Measurements from ENCODE around the gene RGS13.

DNA sequence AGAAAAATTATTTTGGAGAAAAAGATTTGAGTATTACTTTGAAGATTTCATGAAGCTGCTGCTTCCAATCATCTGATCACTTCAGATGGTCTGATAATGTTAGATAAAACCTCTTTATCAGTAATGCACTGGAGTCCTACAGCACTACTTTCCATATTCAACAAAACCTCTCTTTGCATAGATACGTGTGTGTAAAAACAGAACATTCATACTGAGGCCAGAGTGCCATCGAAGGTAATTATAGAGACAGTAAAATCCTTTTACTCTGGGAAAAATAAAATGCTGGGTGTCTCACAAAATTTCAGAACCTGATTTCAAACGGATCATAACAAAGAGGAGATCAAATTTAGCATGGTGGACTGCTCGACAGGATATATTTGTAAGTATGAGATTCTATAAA lies at the start of gene RGS13:
- TF ChIP-seq, protein P1, sequence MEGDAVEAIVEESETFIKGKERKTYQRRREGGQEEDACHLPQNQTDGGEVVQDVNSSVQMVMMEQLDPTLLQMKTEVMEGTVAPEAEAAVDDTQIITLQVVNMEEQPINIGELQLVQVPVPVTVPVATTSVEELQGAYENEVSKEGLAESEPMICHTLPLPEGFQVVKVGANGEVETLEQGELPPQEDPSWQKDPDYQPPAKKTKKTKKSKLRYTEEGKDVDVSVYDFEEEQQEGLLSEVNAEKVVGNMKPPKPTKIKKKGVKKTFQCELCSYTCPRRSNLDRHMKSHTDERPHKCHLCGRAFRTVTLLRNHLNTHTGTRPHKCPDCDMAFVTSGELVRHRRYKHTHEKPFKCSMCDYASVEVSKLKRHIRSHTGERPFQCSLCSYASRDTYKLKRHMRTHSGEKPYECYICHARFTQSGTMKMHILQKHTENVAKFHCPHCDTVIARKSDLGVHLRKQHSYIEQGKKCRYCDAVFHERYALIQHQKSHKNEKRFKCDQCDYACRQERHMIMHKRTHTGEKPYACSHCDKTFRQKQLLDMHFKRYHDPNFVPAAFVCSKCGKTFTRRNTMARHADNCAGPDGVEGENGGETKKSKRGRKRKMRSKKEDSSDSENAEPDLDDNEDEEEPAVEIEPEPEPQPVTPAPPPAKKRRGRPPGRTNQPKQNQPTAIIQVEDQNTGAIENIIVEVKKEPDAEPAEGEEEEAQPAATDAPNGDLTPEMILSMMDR (IDR thresholded peaks at IDR 0.05 in 8 of 11, conservative IDR thresholded peaks at IDR 0.05 in 3 of 11): no peak
- TF ChIP-seq POLR2A (IDR thresholded peaks at IDR 0.05) (no peak), POLR2AphosphoS5 (IDR thresholded peaks at IDR 0.05) (no peak)
